Cerebellar nuclear complex (tissue), 1 donor: Measurements from ENCODE around the gene OCRL.

ENCODE experiments used
- DNase-seq, 2 experiments: peaks; one replicate each; lab custom pipeline; 2025; lab: John Stamatoyannopoulos, UW

OCRL gene

DNA sequence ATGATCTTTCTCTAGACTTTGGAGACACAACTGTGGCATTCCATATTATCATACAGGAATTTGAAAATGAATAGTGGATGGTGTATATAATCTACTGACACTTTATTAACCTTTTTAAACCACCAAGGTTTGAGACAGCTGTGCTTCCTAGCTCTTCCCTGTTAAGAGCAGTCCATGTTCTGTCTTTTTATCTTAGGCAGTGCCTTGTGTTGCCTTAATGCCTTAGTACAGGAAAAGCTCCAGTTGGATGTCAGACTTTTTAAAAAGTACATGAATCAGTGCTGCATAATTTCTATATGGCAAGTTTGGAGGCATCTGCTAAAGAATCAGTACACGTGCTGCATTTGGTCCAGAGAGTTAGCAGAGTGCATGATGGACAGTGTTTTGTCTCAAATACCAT, 45.1 kb downstream of the OCRL start:
- no peak for DNase-seq

DNA sequence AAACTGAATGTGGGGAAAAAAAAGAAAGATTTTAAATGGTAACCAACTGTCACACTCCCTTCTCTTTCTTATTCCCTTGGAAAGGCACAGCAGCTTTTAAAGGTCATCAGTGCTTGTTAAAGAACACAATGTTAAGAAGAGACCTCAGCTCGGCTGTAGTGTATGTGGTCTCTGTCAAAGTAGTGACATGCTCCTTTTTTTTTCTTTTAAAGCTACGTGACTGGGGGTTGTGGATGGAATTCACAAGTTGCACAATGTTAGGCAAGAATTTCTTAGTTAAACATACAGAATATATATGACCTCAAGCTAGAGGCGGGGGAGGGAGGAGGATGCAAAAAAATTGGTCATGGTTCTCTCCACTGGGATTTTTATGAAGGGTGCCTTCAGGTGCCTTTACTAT, 45.6 kb downstream of the OCRL start:
- DNase-seq = no peak

DNA sequence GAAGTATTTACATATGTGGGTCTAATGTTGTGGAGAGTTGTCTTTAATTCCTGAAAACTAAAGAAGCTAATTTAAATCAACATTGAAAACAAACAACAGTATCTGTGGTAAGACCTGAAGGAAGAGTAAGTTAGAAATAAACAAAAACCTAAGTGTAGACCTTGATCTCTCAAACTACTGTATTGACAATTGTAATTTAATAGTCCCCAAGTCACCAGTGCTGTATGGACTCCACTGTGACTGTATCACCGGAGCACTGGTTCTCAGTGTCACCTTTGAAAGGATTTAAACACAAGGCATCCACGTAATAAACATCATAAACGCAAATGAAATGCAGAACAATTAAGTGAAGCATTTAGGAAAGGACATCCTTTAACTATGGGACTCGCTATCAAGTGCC, 46.4 kb downstream of the OCRL start:
- no peak for DNase-seq

DNA sequence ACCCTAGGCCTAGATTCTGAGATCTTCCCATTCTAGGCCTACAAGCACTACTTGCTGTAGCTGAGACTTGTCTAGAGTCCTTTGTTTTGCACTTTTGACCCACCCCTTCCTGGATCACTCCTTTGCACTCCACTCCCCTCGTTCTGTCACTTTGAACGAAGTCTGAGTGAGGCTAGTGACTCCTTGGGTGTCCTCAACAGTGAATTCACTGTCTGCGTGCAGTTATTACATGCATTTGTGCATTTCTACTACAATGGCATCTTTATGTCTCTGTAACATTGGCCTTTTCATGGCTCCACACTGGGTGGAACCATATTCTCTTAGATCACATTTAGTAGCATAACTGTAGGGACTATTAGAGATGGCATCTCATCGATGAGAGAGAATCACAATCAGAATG, 50.5 kb downstream of the OCRL start:
- DNase-seq = no peak

DNA sequence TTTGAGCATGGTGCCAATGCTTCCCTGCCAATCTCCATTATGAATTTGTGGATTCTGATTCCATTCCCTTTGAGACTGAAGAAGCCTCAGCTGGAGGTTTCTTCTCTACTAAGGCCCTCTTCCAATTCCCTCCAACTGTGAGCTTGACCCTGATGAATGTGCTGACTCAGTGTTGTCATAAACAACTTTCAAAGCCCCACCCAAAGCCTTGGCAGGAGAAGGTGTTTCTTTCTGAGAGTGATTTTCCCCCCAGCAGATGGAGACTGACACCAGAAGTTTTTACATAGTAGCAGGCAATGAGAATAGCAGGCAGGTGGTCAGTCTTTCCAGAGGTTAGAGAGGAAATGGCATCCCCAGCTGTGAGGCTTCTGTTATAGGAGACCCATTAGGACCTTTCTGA, 53.1 kb downstream of the OCRL start:
- no peak for DNase-seq

DNA sequence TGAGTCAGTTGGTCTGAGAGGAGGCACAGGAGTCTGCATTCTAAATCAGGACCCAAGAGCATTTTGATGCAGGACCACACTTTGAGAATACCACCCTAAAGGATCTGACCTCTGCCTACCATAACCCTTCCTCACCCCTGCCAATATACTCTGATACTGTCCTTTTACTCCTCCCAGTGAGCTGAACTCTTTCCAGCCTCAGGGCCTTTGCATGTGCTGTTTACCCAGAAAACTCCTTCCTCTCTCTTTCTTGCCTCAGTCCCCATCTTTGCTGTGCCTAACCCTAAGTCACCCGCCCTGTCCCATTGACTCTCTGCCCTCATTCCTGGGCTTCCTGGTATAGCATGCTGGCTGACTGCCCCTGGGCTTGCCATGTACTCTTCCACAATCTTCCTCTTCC, 54.7 kb downstream of the OCRL start:
- no peak for DNase-seq

DNA sequence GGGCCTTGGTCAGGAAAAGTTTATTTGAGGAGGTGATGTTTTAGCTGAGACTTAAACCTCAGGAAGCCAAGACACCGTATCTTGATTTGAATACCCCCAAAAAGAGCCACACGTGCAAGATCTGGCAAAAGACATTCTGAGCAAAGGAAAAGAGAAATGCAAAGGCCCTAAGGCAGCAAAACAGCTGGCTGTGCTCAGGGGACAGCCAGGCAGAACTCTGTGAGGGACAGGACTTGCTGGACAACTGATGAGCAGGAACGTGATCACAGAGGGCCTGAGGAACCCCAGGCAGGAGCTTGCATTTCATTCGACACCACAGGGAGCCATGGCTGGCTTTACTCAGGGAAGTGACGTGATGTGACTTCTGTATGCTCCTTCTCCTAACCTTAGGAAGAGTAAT, 56.0 kb downstream of the OCRL start:
- DNase-seq = no peak

DNA sequence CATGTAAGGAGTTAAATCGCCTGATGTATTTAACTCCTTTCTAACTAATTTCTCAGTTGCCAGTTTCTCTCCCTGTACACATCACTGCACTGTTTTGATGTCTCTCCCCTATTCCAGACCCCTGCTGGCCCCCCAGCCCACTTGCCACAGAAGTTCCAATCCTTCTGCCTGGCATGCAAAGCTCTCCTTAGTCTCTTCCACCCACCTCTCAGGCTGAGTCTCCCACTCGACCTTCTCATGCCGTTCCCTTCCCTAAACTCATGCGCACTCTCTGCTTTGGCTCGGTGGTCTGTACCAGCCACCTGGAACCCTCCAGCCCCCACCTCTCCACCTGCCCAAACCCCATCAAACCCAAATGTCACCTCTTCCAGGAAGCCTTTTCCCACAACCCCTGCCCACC, 57.8 kb downstream of the OCRL start:
- DNase-seq = no peak

DNA sequence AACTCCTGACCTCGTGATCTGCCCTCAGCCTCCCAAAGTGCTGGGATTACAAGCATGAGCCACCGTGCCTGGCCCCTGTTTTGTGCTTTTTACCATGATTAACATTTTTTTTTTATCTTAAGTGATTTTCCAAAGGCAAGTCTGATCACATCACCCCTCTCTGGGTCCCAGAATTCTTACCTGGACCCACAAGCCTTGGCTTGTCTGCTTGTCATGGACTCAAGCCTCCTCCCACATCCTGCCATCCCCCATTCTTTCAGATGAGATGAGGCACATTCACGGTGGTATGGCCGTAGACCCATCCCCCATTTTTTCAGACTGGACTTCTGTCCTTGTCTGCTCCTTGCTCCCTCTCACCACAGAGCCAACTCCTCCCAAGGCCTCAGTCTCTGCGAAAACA, 59.4 kb downstream of the OCRL start:
- DNase-seq = no peak

DNA sequence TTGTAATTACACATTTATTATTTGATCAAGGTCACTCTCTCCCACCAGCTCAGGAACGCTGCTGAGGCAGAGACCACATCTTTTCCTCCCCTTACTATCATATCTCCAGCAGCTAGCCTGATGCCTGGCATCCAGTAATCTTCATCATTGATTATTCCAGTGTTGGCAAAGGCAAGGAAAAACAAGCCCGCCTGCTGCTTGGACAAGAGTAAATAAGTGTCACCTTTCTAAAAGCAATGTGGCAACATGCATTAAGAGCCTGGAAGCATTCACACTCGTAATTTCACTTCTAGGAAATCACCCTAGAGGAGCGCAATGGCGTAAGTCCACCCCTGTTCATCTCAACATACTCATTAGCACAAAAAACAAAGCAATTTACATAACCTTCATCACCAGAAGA, 59.9 kb downstream of the OCRL start:
- no peak for DNase-seq

DNA sequence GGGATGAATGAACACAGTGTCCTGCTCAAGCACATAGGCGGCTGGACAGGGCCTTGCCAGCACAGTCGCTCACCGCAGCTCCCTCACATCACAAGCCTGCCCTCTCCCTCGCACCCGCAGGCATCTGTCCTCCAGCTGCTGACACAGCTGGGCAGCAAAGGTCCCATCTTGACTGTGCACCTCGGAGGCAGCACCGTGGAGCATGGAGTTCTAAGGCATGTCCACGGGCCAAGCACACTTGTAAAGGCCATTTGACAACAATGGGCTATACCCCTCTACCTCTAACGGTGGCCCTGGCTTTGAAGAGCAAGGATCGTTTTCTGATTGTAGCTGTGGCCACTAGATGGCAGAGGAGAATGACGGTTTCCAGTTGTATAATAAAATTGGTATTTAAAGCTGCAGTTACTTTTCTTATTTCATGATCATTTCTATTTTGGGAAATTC, 60.9 kb downstream of the OCRL start:
- DNase-seq = no peak

DNA sequence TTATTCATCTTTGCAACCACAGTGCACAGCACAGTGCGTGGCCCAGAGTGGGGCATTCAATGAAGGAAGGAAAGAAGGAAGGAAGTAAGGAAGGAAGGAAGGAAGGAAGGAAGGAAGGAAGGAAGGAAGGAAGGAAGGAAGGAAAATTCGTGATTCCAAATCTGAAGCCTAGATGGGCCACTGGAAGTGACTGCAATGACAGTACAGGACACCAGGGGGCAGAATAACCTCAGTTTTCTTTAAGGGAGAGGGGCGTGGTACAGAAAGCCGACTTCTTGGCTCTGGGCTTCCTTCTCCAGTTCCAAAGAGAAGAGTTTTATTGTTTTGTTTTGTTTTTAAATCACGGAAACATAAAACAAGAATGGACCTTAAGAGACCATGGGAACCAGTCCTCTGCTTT, 66.9 kb downstream of the OCRL start:
- DNase-seq = no peak

DNA sequence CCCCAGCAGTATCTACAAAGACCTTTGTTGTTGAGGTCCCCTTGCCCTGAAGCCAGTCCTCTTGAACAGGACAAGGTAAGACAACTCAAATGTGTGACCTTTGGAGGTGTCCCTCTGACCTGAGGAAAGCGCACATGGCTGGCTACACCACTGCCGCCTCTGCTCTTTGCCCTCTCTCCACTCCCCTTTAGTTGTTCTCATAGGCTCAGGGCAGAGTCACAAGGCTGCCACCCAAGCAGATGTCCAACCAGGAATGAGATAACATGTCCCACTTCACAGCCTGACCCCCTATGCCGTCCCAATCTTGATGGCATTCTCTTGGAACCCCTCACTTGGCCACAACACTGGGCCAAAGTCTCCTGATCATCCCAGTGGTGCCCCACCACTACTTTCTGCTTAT, 68.4 kb downstream of the OCRL start:
- no peak for DNase-seq

DNA sequence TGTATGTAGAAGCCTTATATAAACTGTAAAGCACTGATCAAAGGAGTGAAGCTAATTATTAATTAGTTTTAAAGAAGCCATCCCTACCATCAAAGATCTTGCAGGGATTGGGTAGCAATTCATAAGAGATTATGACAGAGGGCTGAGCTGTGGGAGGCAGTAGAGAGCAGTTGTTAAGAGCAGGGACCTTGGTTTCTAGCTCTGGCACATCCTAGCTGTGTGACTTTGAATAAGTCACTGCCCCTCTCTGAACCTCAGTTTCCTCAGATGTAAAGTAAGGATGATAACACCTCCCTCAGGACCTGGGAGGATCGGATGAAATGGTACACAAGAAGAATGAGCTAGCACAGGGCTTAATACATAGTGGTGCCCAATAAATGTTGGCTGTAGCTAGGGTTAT, 69.3 kb downstream of the OCRL start:
- DNase-seq = no peak

DNA sequence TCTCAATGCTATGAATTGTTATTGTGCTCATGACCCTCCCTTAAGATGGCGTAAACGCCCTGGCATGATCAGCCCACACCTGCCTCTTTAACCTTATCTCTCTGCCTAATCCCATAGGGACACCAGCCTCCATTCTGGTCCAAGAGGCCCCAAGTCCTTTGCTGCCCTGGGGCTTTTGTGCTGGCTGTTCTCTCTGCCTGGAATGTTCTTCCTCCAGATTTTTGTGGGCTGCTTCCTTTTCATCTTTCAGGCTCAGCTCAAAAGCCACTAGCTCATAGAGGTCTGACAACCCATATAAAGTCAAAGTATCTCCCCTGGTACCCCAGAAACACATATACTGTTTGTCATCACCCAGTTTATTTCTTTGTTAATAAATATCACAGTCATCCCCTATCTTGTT, 72.3 kb downstream of the OCRL start:
- no peak for DNase-seq

DNA sequence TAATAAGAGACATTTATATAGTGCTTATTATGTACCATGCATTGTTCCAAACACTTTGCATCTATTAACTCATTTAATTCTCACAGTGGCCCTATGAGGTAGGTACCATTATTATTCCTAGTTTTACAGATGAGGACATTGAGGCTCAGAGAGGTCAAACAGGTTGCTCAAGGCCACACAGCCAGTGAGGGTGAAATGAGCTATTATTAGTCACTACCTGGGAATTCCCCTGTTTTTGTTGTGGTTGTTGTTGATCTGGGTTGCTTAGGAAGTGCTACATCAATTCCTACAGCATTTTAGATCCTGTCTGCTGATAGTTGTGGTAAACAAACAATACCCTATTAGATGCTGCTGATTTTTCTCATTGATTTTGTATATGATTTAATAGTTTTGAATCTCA, 73.5 kb downstream of the OCRL start:
- no peak for DNase-seq

DNA sequence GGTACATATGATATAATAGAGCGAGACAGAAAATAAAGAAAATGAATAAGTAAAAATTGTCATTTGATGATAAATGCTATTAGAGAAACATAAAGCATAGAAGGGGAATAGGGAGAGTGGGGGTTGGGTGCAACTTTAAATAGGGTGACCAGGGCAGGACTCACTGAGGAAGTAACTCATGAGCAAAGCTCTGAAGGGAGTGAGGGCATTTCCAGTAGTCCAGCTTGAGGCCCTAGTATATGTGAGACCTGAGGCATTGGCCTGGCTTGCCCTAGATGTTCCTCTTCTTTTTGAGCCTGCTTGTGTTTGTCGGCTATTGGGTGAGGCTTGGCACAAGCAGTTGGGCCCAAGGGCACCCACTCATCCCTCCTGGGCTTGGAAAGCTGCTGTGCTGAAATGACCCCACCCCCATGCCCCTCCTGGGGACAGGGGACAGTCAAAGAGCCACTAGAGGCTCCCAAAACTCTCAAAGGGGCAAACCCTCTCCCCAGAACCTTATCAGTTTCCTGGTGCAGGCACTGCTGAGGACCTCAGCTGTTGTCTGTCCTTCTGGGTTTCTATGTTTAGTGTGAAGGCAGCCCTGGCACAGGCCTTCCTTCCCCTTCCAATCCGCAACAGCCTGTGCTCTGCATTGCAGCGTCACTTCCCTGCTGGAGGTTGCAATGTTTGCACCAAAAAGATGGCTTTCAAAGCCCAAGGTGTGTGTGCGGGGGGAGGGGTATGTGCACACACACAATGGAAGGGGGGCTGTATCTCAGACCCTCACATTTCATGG, 74.6 kb downstream of the OCRL start:
- DNase-seq = no peak

DNA sequence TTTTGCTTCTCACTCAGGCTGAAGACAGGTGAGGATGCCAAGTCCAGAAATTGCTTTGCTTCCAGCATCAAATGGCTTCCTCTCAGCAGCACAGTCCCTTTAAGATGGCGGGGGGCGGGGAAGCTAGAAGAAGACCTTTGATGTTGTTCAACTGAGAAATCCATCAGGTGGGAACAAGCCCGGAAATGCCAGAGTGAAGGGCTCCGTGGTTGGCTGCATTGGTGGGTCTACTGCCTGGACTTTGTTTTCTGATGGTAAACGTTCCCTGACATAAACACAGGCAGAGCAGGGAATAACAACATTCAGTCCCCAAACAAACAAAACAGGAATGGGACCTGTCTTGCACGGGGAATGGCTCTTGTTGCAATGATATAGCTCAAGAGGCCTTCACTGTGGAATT, 77.4 kb downstream of the OCRL start:
- DNase-seq = no peak

DNA sequence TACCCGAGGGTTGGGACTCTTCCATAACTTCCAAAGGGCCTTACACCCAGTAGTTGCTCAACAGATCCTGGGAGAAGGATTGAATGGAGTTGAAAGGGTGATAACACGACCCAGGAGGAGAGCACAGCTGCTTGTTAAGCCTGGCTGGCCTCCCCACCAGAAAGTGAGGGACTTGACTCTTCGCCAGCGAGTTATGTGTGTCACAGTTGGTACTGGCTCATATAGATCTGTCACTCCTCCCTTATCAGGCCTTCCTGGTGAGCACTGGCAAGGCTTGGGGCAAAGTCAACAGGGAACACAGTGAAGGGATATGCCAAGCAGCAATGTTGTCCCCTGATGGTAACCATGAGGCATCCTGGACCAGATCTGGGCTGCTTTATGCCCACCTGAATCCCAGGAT, 78.9 kb downstream of the OCRL start:
- no peak for DNase-seq

DNA sequence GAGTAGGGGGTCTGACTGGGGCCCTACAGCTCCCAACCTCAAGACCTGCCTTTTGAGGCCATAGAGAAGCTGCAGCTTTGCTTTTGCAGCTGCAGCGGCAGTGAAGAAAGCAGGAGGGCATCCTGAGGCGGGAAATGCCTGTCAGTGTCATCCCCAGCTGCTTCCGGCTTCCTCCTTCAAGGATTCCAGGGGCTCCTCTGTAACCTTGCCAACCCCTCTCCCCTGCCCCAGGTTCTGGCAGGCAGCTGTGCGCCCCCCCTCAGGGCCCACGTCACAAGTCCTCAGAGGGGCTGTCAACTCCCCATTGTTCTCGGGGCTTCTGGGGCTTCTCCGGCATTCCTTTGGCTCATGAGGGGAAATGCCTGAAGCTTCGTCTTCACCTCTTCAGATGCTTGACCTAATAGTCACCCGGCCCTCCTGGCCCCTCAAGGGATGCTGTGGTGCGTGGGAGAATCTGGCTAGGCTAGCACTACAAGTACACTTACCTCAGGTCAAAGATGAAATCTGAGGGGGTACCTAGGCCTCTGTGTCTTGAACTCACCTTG, 82.8 kb downstream of the OCRL start:
- no peak for DNase-seq

DNA sequence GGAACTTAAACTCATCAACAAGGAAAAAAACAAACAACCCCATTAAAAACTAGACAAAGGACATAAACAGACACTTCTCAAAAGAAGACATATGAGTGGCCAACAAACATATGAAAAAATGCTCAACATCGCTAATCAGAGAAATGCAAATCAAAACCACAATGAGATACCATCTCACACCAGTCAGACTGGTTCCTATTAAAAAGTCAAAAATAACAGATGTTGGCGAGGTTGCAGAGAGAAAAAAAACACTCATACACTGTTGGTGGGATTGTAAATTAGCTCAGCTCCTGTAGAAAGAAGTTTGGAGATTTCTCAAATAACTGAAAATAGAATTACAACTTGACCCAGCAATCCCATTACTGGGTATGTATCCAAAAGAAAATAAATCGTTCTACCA, 86.0 kb downstream of the OCRL start:
- DNase-seq = no peak

DNA sequence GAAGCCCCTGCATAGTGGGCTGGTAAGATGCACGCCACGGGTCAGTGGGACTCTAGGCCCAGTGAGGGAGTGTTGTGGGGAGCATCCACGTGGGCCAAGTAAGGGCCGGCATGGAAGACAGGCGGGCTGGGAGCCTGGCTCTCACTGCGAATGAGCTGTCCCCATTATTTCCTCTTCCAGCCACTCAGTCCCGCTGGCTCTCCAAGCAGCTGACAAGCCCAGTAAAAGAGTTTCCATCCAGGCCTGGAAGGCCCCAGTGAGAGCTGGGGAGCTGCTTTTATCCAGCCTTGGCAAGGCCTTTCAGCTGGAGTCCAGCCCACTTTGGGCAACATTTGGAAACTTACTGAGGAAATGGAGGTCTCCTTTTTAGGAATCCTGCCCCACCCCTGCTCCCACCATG, 89.8 kb downstream of the OCRL start:
- DNase-seq = no peak

DNA sequence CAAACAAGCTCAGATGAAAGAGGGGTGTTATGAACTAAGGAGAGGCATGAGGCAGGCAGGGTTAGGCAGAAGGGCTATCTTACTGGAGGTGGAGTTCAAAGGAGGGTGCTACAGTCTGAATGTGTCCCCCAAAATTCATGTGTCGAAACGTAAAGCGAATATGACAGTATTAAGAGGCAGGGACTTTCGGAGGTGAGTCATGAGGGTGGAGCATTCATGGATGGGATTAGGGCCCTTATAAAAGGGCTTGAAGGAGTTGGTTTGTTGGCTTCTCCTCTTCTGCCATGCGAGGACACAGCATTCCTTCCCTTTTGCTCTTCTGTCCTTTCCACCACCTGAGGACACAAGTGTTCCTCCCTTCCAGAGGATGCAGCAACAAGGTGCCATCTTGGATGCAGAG, 91.8 kb downstream of the OCRL start:
- DNase-seq = no peak

DNA sequence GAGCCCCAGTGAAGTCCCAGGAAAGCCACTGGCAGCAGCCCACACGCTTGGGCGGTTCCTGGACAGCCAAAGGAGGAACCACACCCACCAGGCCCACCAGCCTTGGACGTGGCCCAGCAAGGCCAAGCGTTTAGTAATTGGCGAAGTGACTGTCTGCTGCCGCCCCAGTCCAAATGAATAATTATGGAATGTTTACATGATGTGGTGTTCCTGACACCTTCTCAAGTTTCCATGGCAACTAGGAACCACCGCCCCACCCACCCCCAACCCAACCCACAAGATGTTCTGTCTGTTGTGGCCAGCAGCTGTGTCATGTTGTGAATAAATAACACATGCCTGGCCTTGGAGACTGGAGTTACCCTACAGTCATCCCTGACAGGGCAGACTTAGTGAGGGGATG, 92.4 kb downstream of the OCRL start:
- DNase-seq = no peak
